GM12878 (cell line): Measurements from ENCODE around the gene DPPA5. TPM values are rescaled to one million over a fixed set of nuclear protein-coding genes. Genes with fewer than 3 reads are reported as not detected.

Source experiments
- ATAC-seq: fragments of 200-7000 bp; cut with Tn5 transposase; 3 replicates; pipeline ENCODE4 v1.9.1; 2020; ENCODE audit warnings: mild to moderate bottlenecking, moderate library complexity
- BruUV-seq: library from RNA; stranded (reverse); fragments of 400-500 nt; replicated peaks from 2 replicates; lab custom pipeline; 2021; lab: Mats Ljungman, UMichigan
- CTCF ChIA-PET: fragments of 300-600 bp; sonication (Branson Sonifier 250); formaldehyde crosslinking; extraction: SDS; loops from one replicate; lab custom pipeline; 2021; ENCODE audit warnings: inconsistent platforms; lab: Yijun Ruan, JAX
- POLR2A ChIA-PET: fragments of 350-600 bp; formaldehyde crosslinking; extraction: SDS; loops from one replicate; lab custom pipeline; 2021; ENCODE audit warnings: inconsistent platforms; lab: Charles Lee
- RAD21 ChIA-PET: fragments of 300-600 bp; sonication (Branson Sonifier 250); formaldehyde crosslinking; loops from one replicate; lab custom pipeline; 2023; ENCODE audit warnings: antibody characterized with exemption; ENCODE audit not compliant: unreplicated experiment; lab: Charles Lee
- SMC1A ChIA-PET: fragments of 300-600 bp; sonication (Branson Sonifier 250); formaldehyde crosslinking; loops from one replicate; lab custom pipeline; 2023; ENCODE audit not compliant: unreplicated experiment, uncharacterized antibody; lab: Charles Lee
- DNase-seq: peaks from one replicate; pipeline ENCODE4 v3.0.0-alpha.2; 2011; ENCODE audit warnings: low read depth, low spot score
- FAIRE-seq: peaks from 3 replicates; lab custom pipeline; 2011; peaks lifted over from hg19 to GRCh38; lab: Jason Lieb, UNC
- H2AFZ ChIP-seq: 2 replicates; pipeline ENCODE4 v1.6.0; 2011; ENCODE audit warnings: low read depth, low read length, control low read depth; ENCODE audit not compliant: control insufficient read depth
- H3K27ac ChIP-seq: 2 replicates; pipeline ENCODE4 v1.5.1; 2011; ENCODE audit warnings: control low read depth; ENCODE audit not compliant: control insufficient read depth, insufficient read depth
- H3K27me3 ChIP-seq, 2 experiments: replicated peaks in 1 of 2; 2 replicates each; pipeline versions ENCODE4 v1.6.0 to v1.6.1; 2011; ENCODE audit warnings: low read length in 1 of 2; ENCODE audit not compliant: control insufficient read depth in 2 of 2, insufficient read depth in 2 of 2
- H3K36me3 ChIP-seq, 2 experiments: 2 replicates each; pipeline ENCODE4 v1.5.1; 2011; ENCODE audit warnings: low read length in 1 of 2; ENCODE audit not compliant: control insufficient read depth in 2 of 2, insufficient read depth in 2 of 2
- H3K4me1 ChIP-seq: 2 replicates; pipeline ENCODE4 v1.6.1; 2011; ENCODE audit warnings: mild to moderate bottlenecking, low read length, moderate library complexity, mixed read lengths; ENCODE audit not compliant: control insufficient read depth, insufficient read depth
- H3K4me2 ChIP-seq: 2 replicates; pipeline ENCODE4 v1.6.0; 2011; ENCODE audit warnings: control low read depth; ENCODE audit not compliant: control insufficient read depth, insufficient read depth
- H3K4me3 ChIP-seq: fragments of 200-600 bp; sonication (generic); 2 replicates; pipeline ENCODE4 v1.5.1; 2016
- H3K79me2 ChIP-seq: 2 replicates; pipeline ENCODE4 v1.6.0; 2011; ENCODE audit warnings: low read length; ENCODE audit not compliant: control insufficient read depth, insufficient read depth
- H3K9ac ChIP-seq: 2 replicates; pipeline ENCODE4 v1.8.0; 2011; ENCODE audit warnings: low read length, control low read depth, mixed read lengths; ENCODE audit not compliant: control insufficient read depth, insufficient read depth
- H3K9me3 ChIP-seq: replicated peaks from 3 replicates; pipeline ENCODE4 v1.5.1; 2011; ENCODE audit warnings: mild to moderate bottlenecking, low read length; ENCODE audit not compliant: control insufficient read depth, insufficient read depth
- H4K20me1 ChIP-seq: 2 replicates; pipeline ENCODE4 v1.6.0; 2011; ENCODE audit not compliant: control insufficient read depth, insufficient read depth
- CHD1 ChIP-seq: IDR thresholded peaks from 2 replicates; pipeline ENCODE4 v1.6.1; 2012; ENCODE audit warnings: low read depth, low read length, improper control_type of control experiment
- CHD2 ChIP-seq: IDR thresholded peaks from 2 replicates; pipeline ENCODE4 v1.6.1; 2011; ENCODE audit warnings: low read depth, low read length, improper control_type of control experiment, borderline replicate concordance
- EED ChIP-seq: sonication (generic); IDR thresholded peaks from 2 replicates; pipeline ENCODE4 v1.6.1; 2016; ENCODE audit warnings: antibody characterized with exemption, low read depth
- HDAC2 ChIP-seq: fragments of 200-600 bp; sonication (generic); IDR thresholded peaks from 2 replicates; pipeline ENCODE4 v1.6.1; 2017
- MAX ChIP-seq: IDR thresholded peaks from 2 replicates; pipeline ENCODE4 v1.6.1; 2012; ENCODE audit warnings: low read depth, low read length, improper control_type of control experiment
- MEF2A ChIP-seq: IDR thresholded peaks from 2 replicates; pipeline ENCODE4 v1.6.1; 2011; ENCODE audit warnings: low read depth, mild to moderate bottlenecking, low read length, moderate library complexity; ENCODE audit not compliant: insufficient read depth
- MEF2B ChIP-seq: fragments of 450-650 bp; IDR thresholded peaks from 2 replicates; pipeline ENCODE4 v1.6.1; 2018; ENCODE audit warnings: mild to moderate bottlenecking, moderate library complexity; ENCODE audit not compliant: partially characterized antibody, poor library complexity, severe bottlenecking
- NFYA ChIP-seq: IDR thresholded peaks from 2 replicates; pipeline ENCODE4 v1.6.1; 2011; ENCODE audit warnings: low read depth, mild to moderate bottlenecking, low read length, improper control_type of control experiment, borderline replicate concordance
- RB1 ChIP-seq: fragments of 450-650 bp; formaldehyde crosslinking; IDR thresholded peaks from 2 replicates; pipeline ENCODE4 v1.6.1; 2017; ENCODE audit warnings: mild to moderate bottlenecking, borderline replicate concordance
- RBBP5 ChIP-seq: fragments of 200-600 bp; sonication (generic); conservative IDR thresholded peaks from 2 replicates; pipeline ENCODE4 v1.6.1; 2016
- TARDBP ChIP-seq: IDR thresholded peaks from 2 replicates; pipeline ENCODE4 v1.6.1; 2016; ENCODE audit warnings: borderline replicate concordance
- YBX1 ChIP-seq: fragments of 450-650 bp; IDR thresholded peaks from 2 replicates; pipeline ENCODE4 v1.6.1; 2016; ENCODE audit warnings: antibody characterized with exemption
- ZNF207 ChIP-seq: fragments of 450-650 bp; IDR thresholded peaks from 2 replicates; pipeline ENCODE4 v1.6.1; 2014; ENCODE audit warnings: antibody characterized with exemption, mild to moderate bottlenecking, borderline replicate concordance
- ZZZ3 ChIP-seq: IDR thresholded peaks from 2 replicates; pipeline ENCODE4 v1.6.1; 2011; ENCODE audit warnings: low read depth; ENCODE audit not compliant: control insufficient read depth, insufficient read length
- WGBS: methylation state at CpG from one replicate; pipeline ENCODE4 v1.1.6; 2016; ENCODE audit warnings: low lambda C conversion rate; ENCODE audit not compliant: insufficient replicate concordance, insufficient coverage; ENCODE audit errors: missing lambda C conversion rate; 5-methylcytosine and 5-hydroxymethylcytosine counted together
- in situ Hi-C: fragments of 300-500 bp; cut with MboI; formaldehyde crosslinking; loops from 9 replicates; pipeline ENCODE4 v1.14.3; 2018; ENCODE audit warnings: mixed read lengths
- intact Hi-C: fragments of 100-400 bp; cut with micrococcal nuclease; formaldehyde crosslinking; loops from one replicate; pipeline ENCODE4 v1.14.2; 2022; ENCODE audit not compliant: unreplicated experiment
- polyA plus RNA-seq, 11 experiments: library from polyadenylated mRNA; depleted of rRNA in 4 of 11; unstranded in 6 of 11; stranded (reverse) in 5 of 11; fragments of >200 nt; fragmentation: Nextera tagmentation in 4 of 11; fragmentation: Illumina TruSeq in 1 of 11; extraction: Ambion mirVana in 4 of 11; extraction: Trizol in 1 of 11; gene quantifications; 1 replicate in 1 of 11; 2 replicates in 10 of 11; pipeline versions ENCODE4 v1.2.1 to v1.2.3, GENCODE V29; 2011 to 2016; ENCODE audit warnings: inconsistent platforms in 2 of 11, missing spikeins in 2 of 11, low read depth in 1 of 11
- total RNA-seq, 4 experiments: library from RNA; depleted of rRNA in 3 of 4; stranded (reverse); fragments of >200 nt in 3 of 4; fragmentation: Illumina TruSeq in 1 of 4; extraction: Trizol in 1 of 4; gene quantifications; 2 replicates each; pipeline versions ENCODE4 v1.2.1 to v1.2.3, GENCODE V29; 2013 to 2021
- TF ChIP-seq, protein P1 (sequence below): fragments of 450-650 bp; IDR thresholded peaks from 2 replicates; pipeline ENCODE4 v1.6.1; 2016; ENCODE audit warnings: mild to moderate bottlenecking
- TF ChIP-seq, protein P2 (sequence below): fragments of 450-650 bp; IDR thresholded peaks from 2 replicates; pipeline ENCODE4 v1.6.1; 2016; ENCODE audit warnings: mild to moderate bottlenecking, moderate library complexity, borderline replicate concordance

Gene DPPA5
- total and polyA plus RNA-seq, 10 of the 15 experiments (the other 5 are each of a cell fraction or from before 2014, with no cell fraction given): not detected

GRCh38 chr6:73377225-73377624 is 23.1 kb upstream of the DPPA5 start (continued):
- TF ChIP-seq MAX (no peak), TARDBP (no peak), ZZZ3 (no peak), CHD1 (no peak)
- TF ChIP-seq, protein P1, sequence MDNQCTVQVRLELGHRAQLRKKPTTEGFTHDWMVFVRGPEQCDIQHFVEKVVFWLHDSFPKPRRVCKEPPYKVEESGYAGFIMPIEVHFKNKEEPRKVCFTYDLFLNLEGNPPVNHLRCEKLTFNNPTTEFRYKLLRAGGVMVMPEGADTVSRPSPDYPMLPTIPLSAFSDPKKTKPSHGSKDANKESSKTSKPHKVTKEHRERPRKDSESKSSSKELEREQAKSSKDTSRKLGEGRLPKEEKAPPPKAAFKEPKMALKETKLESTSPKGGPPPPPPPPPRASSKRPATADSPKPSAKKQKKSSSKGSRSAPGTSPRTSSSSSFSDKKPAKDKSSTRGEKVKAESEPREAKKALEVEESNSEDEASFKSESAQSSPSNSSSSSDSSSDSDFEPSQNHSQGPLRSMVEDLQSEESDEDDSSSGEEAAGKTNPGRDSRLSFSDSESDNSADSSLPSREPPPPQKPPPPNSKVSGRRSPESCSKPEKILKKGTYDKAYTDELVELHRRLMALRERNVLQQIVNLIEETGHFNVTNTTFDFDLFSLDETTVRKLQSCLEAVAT: no peak

GRCh38 chr6:73375216-73375615 is 21.1 kb upstream of the DPPA5 start:
- no peak for ATAC-seq
- Histone ChIP-seq H3K4me3 (no peak overlapping the region), H3K4me2 (no peak overlapping the region), H3K27me3 (no peaks in the 10 kb centered on the region), H3K79me2 (no peaks in the 10 kb centered on the region), H3K9ac (no peak overlapping the region), H3K36me3 (no peaks in the 10 kb centered on the region), H3K27ac (no peak overlapping the region), H3K4me1 (no peaks in the 10 kb centered on the region), H2AFZ (no peak overlapping the region), H3K9me3 (no peaks in the 10 kb centered on the region; the same call in 2 of the 3 replicates), H4K20me1 (no peaks in the 10 kb centered on the region)
- ChIA-PET RAD21 (interaction anchor here (1.2 kb wide), 1 partner anchor 14 kb away, joined by 4 read pairs; no protein-coding TSS in a partner anchor), CTCF (interaction anchor here (0.9 kb wide), 1 partner anchor 13 kb away, joined by 4 read pairs; no protein-coding TSS in a partner anchor), POLR2A (interaction anchor here (0.5 kb wide), 1 partner anchor 97 kb away, joined by 7 read pairs; no protein-coding TSS in a partner anchor), SMC1A (no interaction called here)
- intact Hi-C loops: no loop called here
- FAIRE-seq: no peak
- DNase-seq: no peak
- no peak for TF ChIP-seq EED
- TF ChIP-seq RBBP5: no peak
- TF ChIP-seq RB1: no peak
- no peak for TF ChIP-seq CHD2
- TF ChIP-seq HDAC2: no peak
- no peak for TF ChIP-seq YBX1
- TF ChIP-seq ZNF207: no peak
- TF ChIP-seq, protein P2, sequence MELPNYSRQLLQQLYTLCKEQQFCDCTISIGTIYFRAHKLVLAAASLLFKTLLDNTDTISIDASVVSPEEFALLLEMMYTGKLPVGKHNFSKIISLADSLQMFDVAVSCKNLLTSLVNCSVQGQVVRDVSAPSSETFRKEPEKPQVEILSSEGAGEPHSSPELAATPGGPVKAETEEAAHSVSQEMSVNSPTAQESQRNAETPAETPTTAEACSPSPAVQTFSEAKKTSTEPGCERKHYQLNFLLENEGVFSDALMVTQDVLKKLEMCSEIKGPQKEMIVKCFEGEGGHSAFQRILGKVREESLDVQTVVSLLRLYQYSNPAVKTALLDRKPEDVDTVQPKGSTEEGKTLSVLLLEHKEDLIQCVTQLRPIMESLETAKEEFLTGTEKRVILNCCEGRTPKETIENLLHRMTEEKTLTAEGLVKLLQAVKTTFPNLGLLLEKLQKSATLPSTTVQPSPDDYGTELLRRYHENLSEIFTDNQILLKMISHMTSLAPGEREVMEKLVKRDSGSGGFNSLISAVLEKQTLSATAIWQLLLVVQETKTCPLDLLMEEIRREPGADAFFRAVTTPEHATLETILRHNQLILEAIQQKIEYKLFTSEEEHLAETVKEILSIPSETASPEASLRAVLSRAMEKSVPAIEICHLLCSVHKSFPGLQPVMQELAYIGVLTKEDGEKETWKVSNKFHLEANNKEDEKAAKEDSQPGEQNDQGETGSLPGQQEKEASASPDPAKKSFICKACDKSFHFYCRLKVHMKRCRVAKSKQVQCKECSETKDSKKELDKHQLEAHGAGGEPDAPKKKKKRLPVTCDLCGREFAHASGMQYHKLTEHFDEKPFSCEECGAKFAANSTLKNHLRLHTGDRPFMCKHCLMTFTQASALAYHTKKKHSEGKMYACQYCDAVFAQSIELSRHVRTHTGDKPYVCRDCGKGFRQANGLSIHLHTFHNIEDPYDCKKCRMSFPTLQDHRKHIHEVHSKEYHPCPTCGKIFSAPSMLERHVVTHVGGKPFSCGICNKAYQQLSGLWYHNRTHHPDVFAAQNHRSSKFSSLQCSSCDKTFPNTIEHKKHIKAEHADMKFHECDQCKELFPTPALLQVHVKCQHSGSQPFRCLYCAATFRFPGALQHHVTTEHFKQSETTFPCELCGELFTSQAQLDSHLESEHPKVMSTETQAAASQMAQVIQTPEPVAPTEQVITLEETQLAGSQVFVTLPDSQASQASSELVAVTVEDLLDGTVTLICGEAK: no peak
- TF ChIP-seq MEF2A: no peak
- no peak for TF ChIP-seq MEF2B
- TF ChIP-seq NFYA: no peak
- in situ Hi-C loops: no loop called here
- 22% methylated on average over 1 of the region's 1 CpG for WGBS
- BruUV-seq: no TSS peak
